Vagina (tissue), 2 donors: ENCODE data around the gene ZNF506. TPM values are rescaled to one million over a fixed set of nuclear protein-coding genes. Genes with fewer than 3 reads are reported as not detected.
"Not testable (repeated sequence)": the region's sequence is repeated elsewhere in the genome, so short reads cannot be mapped to it uniquely, and the experiment has no call there.

ENCODE experiments used
- DNase-seq, 2 donors: peaks; one replicate each; pipeline ENCODE4 v3.0.0-alpha.2; 2017; ENCODE audit errors: extremely low spot score in 2 of 2
- H3K27ac ChIP-seq: fragments of 200-600 bp; sonication (generic); one replicate; pipeline ENCODE4 v1.5.1; 2019
- H3K27me3 ChIP-seq: fragments of 200-600 bp; sonication (generic); one replicate; pipeline ENCODE4 v1.5.1; 2019
- H3K36me3 ChIP-seq, 2 donors: fragments of 200-600 bp; sonication (generic); one replicate each; pipeline ENCODE4 v1.5.1; 2017 to 2019
- H3K4me1 ChIP-seq: fragments of 200-600 bp; sonication (generic); one replicate; pipeline ENCODE4 v1.5.1; 2019
- H3K4me3 ChIP-seq, 2 donors: fragments of 200-600 bp; sonication (generic); 1 replicate in 1 of 2; 2 replicates in 1 of 2; pipeline ENCODE4 v1.5.1; 2016 to 2019
- H3K9me3 ChIP-seq: fragments of 200-600 bp; sonication (generic); one replicate; pipeline ENCODE4 v1.5.1; 2019
- POLR2A ChIP-seq, 2 donors: fragments of 450-650 bp; IDR thresholded peaks; one replicate each; pipeline ENCODE4 v1.6.1; 2017; ENCODE audit warnings: antibody characterized with exemption in 2 of 2, mild to moderate bottlenecking in 2 of 2, moderate library complexity in 2 of 2
- POLR2AphosphoS5 ChIP-seq, 2 donors: sonication (generic); formaldehyde crosslinking; IDR thresholded peaks; one replicate each; pipeline ENCODE4 v1.9.0; 2017; ENCODE audit warnings: antibody characterized with exemption in 2 of 2, mild to moderate bottlenecking in 2 of 2, low read depth in 1 of 2; ENCODE audit not compliant: insufficient read depth in 1 of 2
- intact Hi-C: fragments of 100-400 bp; cut with DNase I; formaldehyde crosslinking; loops from one replicate; pipeline ENCODE4 v1.15.1; 2023
- small RNA-seq: library from RNA; depleted of rRNA; stranded (forward); fragments of <200 nt; gene quantifications from one replicate; pipeline ENCODE3, GENCODE V24; 2016
- total RNA-seq: library from RNA; depleted of rRNA; stranded (reverse); fragments of >200 nt; gene quantifications from one replicate; pipeline ENCODE4 v1.2.3, GENCODE V29; 2016
- TF ChIP-seq, protein P1 (sequence below), 3 experiments: fragments of 450-650 bp in 2 of 3; fragments of 200-600 bp in 1 of 3; sonication (generic) in 1 of 3; IDR thresholded peaks; one replicate each; pipeline ENCODE4 v1.5.1; 2017 to 2019; ENCODE audit warnings: antibody characterized with exemption in 3 of 3, mild to moderate bottlenecking in 2 of 3, moderate library complexity in 2 of 3

Gene ZNF506
- total RNA-seq, 1 donor from 2014 or later, result 33.6 TPM

GRCh38 chr19:19744641-19745040 lies 76.9 kb downstream of the ZNF506 start:
- Histone ChIP-seq H3K27me3 (no peaks in the 10 kb centered on the region), H3K36me3 (no peaks in the 10 kb centered on the region), H3K4me3 (no peak overlapping the region), H3K9me3 (no peaks in the 10 kb centered on the region), H3K27ac (no peak overlapping the region), H3K4me1 (no peaks in the 10 kb centered on the region)
- no peak for TF ChIP-seq POLR2A (IDR thresholded peaks at IDR 0.05)
- TF ChIP-seq, protein P1, sequence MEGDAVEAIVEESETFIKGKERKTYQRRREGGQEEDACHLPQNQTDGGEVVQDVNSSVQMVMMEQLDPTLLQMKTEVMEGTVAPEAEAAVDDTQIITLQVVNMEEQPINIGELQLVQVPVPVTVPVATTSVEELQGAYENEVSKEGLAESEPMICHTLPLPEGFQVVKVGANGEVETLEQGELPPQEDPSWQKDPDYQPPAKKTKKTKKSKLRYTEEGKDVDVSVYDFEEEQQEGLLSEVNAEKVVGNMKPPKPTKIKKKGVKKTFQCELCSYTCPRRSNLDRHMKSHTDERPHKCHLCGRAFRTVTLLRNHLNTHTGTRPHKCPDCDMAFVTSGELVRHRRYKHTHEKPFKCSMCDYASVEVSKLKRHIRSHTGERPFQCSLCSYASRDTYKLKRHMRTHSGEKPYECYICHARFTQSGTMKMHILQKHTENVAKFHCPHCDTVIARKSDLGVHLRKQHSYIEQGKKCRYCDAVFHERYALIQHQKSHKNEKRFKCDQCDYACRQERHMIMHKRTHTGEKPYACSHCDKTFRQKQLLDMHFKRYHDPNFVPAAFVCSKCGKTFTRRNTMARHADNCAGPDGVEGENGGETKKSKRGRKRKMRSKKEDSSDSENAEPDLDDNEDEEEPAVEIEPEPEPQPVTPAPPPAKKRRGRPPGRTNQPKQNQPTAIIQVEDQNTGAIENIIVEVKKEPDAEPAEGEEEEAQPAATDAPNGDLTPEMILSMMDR (IDR thresholded peaks at IDR 0.05), result no peak
- no peak for TF ChIP-seq POLR2AphosphoS5 (IDR thresholded peaks at IDR 0.05; ENCODE audit: insufficient read depth in 1 of 2, low read depth in 1 of 2)
- DNase-seq, result no peak
- intact Hi-C loops, result no loop called here

DNA sequence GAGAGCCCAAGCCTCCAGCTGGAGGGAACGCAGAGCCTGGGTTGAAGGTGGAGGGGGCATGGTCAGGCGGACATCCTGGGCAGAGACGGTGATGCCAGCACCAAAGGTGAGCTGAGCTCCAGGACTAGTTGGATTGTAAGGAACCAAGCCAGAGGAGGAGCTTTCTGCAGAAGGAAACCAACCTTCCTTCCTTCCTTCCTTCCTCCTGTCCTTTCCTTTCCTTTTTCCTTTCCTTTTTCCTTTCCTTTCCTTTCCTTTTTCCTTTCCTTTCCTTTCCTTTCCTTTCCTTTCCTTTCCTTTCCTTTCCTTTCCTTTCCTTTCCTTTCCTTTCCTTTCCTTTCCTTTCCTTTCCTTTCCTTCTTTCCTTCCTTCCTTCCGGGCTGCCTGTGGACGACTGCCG lies 77.6 kb downstream of the ZNF506 start:
- DNase-seq, H3K4me1 ChIP-seq, H3K27me3 ChIP-seq, H3K9me3 ChIP-seq, H3K36me3 ChIP-seq, H3K4me3 ChIP-seq, intact Hi-C loops, H3K27ac ChIP-seq: not testable (repeated sequence)

DNA sequence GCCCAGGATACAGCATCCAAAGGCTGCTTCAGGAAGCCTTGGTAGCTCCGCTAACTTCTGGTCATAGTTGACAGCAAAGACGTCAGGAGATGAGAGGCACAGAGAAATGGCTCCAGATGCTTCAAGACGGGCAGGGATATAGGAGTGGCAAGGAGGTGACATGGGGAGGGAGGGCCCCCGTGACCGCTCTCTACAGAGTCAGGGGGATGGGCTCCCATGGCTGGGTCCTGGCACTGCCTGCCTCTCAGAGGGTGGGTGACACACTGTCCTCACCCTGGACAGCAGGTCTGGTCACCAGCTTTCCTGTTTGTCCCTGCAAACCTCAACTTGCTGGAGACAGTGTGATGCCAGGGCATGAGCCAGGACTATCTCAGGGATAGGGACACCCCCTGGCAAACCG lies 78.4 kb downstream of the ZNF506 start:
- Histone ChIP-seq H3K27me3 (no peaks in the 10 kb centered on the region), H3K4me3 (no peak overlapping the region), H3K27ac (no peak overlapping the region), H3K36me3 (no peaks in the 10 kb centered on the region), H3K9me3 (no peaks in the 10 kb centered on the region), H3K4me1 (no peaks in the 10 kb centered on the region)
- no peak for TF ChIP-seq POLR2A (IDR thresholded peaks at IDR 0.05)
- TF ChIP-seq, protein P1 (IDR thresholded peaks at IDR 0.05), result no peak
- no peak for TF ChIP-seq POLR2AphosphoS5 (IDR thresholded peaks at IDR 0.05; ENCODE audit: insufficient read depth in 1 of 2, low read depth in 1 of 2)
- intact Hi-C loops, result no loop called here
- DNase-seq, result no peak

DNA sequence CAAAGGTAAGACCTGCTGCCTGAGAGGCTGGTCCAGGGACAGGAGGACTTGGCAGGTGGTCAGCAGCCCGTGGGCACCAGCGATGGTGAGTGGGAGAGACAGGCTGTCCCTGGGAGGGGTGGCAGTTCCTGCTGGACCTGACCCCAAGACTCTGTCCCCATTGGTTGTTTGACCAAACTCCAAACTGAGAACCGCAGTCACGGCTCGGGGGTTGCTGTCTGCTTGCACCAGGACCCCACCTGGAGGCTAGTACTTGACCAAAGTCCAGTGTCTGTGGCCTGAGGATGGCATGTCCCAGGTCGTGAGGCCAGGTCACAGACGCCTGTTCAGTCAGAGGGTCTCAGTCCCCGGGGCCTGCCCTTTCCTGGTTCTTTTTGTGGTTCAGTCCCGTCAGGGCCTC lies 78.8 kb downstream of the ZNF506 start:
- no peak for DNase-seq
- H3K36me3 ChIP-seq, result no peaks in the 10 kb centered on the region
- H3K9me3 ChIP-seq, result no peaks in the 10 kb centered on the region
- no peaks in the 10 kb centered on the region for H3K4me1 ChIP-seq
- H3K27ac ChIP-seq, result no peak overlapping the region
- intact Hi-C loops, result no loop called here
- H3K27me3 ChIP-seq, result no peaks in the 10 kb centered on the region
- TF ChIP-seq POLR2A (IDR thresholded peaks at IDR 0.05) (no peak), POLR2AphosphoS5 (IDR thresholded peaks at IDR 0.05; ENCODE audit: insufficient read depth in 1 of 2, low read depth in 1 of 2) (no peak)
- TF ChIP-seq, protein P1 (IDR thresholded peaks at IDR 0.05), result no peak
- no peak overlapping the region for H3K4me3 ChIP-seq

Small RNAs within 50 kb of the gene (small RNA-seq; reads per million reads assigned to genes)
- not detected for gene AC011477.5

Other genes with a start within 250 kb of the ZNF506 start
- gene PBX4, start 203.1 kb downstream of the ZNF506 start, total RNA-seq, result 5.2 TPM
- gene LPAR2, start 193.5 kb downstream of the ZNF506 start, total RNA-seq, result 15.2 TPM
- gene GMIP, start 178.1 kb downstream of the ZNF506 start, total RNA-seq, result 12.3 TPM
- gene ATP13A1, start 158.1 kb downstream of the ZNF506 start, total RNA-seq, result 114 TPM
- 6.9 TPM for gene ZNF101, start 152.9 kb downstream of the ZNF506 start, total RNA-seq
- 5.4 TPM for gene ZNF14, start 88.6 kb downstream of the ZNF506 start, total RNA-seq
- gene ZNF253, start 44.1 kb upstream of the ZNF506 start, total RNA-seq, result 4.9 TPM
- 4.2 TPM for gene ZNF93, start 79.2 kb upstream of the ZNF506 start, total RNA-seq
- gene ZNF682, start 217.8 kb upstream of the ZNF506 start, total RNA-seq, result 2.5 TPM